Measurements from ENCODE around the gene ABCC4.

The ABCC4 gene

DNA sequence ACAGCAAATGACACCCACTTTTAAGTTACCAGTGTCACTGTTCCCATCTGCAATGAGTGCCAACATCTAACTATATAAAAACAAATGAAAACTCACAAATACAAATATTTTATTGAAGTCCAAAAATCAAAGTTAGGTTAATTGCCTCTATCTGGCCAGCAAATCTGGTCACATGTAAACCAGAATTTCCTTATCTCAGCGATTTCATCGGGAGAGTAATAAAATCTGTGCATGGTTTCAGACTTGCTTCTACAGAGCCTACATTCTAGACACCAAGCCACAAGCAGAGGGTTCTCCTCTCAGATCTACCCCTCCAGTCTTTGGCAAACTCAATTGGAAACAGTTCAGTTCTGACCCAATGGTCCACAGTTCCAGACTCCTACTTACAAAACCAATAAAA, 189.6 kb downstream of the ABCC4 start:
- DNase-seq, result no peak

DNA sequence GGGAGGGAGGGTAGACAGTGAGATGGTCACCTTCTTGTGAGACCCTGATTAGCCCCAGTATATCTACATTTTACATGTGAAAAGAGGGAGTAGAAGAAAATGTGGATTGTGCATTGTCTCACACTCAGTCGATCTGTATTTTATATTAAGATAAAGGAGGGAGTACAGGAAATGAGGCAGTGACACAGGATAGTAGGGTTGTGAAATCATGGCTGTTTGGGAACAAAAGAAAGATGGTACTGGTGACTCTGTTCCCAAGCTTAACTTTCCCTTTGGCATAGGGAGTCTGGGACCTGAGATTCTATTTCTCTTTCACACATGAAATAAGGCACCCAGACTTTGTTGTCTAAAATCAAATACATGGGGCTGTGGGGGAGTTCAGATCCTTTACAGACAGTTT, 194.7 kb downstream of the ABCC4 start:
- no peak for DNase-seq

DNA sequence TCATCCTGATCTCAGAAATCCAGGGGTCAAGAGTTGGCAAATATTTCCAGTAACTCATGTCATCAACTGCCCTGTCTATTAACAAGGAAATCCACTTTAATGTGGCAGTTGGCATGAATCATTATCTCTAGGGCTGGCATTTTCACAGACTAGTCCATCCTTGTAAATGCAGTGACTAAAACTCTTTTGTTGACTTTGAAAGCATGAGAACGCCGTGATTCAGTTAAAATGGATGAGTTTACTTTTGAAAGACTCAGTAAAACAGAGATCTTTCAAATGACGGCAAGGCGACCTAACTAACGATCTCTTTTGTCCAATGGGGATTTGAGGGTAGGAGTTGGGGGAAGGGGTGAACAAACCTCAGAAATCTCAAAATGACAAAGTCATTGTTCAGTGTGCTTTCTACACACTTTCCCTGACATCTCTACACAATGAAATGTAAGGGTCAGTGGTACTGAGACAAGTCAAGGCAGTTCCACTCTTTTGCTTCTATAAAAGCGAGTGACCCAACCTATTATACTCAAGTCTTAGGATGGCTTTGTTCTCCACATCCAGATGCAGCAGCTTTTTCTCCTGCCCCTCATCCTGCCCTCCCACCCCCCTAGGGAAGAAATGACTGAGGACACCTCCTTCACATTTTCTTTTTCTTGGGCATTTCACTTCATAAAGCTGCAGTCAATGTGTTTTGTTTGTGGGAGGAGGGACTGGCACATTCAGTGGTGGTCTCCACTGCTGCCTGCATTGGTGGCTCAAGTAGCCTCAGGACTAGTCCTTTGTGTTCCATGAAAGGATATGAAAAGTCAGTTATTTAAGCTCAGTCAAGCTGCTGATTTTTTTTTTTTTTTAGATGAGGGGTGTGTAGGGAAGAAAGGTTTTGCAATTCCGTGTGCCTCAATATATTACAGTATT, 200.5 kb downstream of the ABCC4 start:
- DNase-seq, result no peak

DNA sequence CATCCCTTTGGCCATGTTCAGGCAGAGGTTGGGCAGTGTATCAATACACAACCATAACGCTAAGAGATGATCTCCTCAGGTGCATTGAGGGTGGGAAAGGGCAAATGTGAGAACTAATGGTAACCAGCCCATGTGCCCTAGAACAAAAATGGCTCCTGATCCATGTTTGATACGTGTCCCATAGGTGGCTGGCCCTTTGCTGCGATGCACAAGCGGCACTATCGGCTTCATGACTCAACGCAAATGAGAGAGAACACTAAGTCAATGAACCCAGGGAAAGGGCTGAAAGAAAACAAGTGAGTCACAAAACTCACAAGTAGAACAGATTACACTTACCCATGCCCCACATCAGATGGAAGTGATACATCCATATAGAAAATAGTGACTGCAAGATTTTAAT, 201.7 kb downstream of the ABCC4 start:
- DNase-seq, result no peak

DNA sequence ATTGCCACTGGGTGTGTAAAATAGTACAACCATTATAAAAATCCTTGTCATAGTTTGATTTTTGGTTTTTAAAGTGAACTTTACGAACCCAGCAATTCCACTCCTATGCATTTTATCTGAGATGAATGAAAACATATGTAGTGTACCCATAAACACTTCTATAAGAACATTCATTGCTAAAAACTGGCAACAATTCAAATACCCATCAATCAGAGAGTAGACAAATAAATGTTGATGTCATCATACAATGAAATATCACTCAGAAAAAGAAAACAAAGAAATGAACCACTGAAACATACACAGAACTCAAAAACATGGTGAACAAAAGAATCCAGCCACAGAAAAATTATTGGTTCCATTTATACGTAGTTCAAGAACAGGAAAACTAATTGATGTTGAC, 202.3 kb downstream of the ABCC4 start:
- DNase-seq, result no peak

DNA sequence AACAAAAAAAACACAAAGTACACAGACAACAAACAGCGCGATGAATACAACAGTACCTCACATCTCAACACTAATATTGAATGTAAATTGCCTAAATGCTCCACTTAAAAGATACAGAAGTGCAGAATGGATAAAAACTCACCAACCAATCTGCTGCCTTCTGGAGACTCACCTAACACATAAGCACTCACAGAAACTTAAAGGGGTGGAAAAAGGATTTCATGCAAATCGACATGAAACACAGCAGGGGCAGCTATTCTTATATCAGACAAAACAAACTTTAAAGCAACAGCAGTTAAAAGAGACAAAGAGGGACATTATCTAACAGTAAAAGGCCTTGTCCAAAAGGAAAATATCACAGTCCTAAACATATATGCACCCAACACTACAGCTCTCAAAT, 209.5 kb downstream of the ABCC4 start:
- DNase-seq, result no peak

DNA sequence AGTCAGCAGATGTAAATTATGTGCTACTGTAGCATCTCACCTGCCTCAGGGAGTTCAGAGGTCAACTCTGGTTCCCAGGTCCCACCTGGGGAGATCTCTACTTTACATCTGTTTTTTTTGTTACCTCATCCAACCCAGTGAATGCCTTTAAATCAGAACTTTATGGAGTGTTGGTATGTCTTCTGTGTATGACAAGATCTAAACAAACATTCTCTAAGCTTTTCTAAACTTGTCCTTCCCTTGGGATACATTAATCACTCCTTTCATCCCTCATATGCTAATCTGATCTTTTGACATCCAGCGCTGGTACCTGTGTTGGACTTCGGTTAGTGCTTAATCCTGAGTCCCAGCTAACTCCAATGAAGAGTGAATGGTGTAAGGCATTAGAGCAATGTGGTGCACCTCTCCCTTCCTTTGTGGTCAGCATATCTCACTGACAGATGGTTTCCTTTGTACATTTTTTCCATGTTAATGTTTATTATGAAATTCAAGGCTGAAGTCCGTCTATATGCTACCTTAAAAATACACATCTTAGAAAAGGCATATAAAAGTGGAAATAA, 213.4 kb downstream of the ABCC4 start:
- DNase-seq, result no peak

DNA sequence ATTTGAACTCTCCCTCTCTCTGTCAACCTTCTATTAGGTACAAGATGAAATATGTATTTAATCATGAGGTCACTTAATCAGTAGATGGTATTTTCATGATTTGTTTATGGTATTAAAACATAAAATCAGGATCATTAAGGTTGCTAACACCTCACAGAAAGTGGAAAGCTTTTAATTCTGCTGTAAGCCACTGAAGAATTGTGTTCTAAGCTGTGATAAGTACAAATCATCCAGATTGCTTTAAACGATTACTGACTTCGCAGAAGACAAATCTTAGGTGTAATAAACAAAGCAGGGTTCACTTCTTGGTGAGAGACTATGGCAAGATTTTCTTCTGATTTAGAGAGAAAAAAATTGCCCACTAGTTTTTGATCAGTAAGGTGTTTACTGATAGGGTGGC, 214.5 kb downstream of the ABCC4 start:
- no peak for DNase-seq

DNA sequence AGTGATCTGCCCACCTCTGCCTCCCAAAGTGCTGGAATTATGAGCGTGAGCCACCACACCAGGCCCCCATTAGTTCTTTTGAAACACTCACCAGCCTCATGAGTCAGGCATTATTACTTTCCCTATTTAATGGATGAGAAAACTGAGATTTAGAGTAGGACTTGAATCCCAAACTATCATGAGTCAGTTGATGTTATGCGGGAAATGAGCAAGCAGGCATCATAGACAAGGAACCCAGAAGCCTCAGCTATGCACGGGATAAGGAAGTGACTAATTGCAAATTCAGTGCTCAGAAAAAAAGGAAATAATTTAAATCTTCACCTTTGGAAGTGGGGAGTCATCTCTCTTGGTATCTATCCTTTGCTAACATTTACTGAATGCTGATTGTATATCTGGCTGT, 217.5 kb downstream of the ABCC4 start:
- no peak for DNase-seq

DNA sequence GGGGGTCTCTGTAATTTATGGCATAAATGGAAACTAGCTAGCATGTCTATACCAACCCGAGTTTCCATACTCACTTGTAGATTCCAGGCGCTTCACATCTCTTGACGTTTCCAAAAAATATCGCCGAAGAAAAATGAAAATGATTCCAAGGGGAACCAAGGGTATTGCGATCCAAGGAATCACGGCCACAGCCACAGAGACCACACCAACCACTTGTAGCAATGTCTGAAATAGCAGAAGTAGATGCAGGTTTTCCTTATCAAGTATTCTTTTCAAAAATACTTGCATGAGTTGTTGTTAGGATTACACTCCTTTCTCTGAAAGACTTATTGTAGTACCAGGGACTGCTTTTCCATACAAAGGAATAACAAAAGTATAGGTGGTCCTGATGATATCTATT, 218.2 kb downstream of the ABCC4 start:
- DNase-seq, result no peak

DNA sequence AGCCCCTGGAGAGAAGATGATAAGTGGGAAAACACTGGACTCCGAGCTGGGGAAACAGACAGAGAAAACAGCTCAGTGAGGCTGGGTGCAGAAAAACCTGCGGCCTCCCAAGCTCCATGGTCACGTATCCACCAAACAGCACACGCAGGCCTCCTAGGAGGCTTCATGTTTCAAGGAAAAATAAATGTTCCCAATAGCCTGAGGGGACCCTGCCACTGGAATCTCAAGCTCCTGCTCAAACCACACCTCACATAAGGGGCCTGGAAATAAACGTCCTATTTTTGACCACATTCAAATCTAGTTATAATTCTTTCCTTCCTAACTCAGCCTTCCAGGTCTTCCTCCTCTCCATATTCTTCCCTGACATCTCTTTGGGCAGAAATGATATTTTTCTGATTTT, 225.7 kb downstream of the ABCC4 start:
- DNase-seq, result no peak

DNA sequence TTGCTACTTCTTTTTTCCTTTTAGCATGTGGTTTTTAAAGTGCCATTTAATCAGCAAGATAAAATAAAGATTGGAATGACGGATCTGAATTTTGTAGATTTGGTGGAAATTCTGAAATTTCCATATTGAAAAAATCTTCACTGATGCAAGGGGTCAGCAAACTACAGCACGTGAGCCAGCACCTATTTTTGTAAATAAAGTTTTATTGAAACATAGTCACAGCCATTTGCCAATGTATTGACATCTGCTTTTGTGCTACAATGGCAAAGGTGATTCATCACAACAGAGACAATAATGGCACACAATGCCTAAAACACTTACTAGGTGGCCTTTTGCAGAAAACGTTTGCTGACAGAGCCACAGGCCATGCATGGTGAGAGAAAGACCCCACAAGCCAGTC, 226.4 kb downstream of the ABCC4 start:
- no peak for DNase-seq

DNA sequence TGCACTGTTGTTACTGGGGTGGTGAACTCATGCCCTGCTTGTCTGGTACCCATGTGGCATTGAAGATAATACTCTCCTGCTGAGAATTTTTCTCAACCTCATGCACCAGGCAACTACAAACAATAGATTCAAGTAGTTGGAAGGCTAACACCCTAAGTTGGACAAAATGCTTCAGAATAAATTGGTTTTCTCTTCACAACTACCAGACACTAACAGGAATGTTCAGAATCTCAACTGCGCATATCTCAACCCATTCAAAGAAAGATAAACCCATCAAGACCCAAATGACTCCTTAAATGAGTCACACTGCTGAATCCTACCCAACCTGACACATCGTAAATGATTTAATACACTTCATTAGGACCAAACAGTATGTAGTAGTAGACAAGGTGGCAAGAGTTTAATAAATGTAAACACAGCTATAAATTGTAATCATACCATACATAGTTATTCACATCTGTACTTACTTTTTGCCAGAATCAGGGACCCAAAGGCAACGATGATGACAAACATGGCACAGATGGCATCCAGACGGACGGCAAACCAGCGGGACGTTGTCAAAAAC, 227.4 kb downstream of the ABCC4 start:
- DNase-seq, result no peak

DNA sequence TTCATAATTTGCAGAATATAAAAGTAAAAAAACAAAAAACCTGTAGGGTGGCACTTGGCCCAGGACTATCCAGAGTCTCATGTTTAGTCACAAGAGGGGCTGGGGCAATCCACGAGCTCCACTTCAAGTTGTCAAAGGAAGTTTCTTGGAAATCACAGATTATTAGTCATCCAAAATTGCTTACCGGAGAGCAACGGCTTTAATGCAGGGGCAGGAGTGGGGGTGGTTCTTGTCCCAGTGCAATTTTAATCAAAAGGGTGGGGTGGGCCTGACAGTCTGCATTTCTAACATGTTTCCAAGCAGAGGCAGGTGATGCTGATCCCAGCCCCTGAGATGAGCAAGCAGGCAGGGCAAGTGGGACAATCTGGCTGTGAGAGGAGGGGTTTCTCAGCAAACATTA, 233.9 kb downstream of the ABCC4 start:
- no peak for DNase-seq

DNA sequence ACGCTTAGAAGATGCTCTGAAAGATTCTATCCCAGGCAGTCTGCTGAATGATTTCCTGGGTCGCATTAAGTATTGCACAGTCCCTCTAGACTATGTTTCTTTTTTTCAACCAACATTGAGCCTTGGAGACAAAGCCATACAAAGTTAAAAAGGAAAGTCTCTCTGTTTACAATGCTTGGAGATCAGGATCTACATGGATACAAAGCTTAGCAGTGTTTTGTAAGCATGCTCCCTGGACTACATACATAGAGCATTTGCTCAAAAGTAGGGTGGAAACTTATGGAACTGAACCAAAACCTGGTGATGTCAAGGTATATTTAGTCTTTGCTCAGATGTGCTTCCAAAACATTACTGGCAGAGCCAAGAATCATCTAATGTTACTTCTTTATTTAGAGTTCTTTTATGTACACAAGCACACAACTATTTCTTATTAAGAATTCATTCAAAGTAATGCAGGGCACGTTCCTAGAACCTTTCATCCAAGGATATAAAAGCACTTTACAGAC, 241.2 kb downstream of the ABCC4 start:
- no peak for DNase-seq

DNA sequence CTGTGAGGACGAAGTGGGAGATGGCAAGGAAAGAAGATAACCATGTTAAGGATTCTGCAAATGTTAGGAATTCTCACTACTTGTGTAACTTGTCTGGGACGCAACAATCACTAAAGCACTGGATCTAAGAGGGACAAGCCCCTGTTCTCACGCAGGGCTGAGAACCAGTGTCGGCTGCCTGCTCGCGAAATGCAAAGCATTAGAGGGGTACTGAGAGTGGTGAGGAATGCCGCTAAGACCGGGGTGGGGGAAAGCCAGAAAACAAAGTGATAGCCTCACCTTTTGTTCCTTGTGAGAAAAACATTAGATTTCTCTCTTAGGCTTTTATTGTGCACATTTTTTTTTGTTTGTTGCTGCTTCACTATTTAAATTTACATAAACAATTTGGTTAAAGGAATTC, 241.9 kb downstream of the ABCC4 start:
- DNase-seq, result no peak

DNA sequence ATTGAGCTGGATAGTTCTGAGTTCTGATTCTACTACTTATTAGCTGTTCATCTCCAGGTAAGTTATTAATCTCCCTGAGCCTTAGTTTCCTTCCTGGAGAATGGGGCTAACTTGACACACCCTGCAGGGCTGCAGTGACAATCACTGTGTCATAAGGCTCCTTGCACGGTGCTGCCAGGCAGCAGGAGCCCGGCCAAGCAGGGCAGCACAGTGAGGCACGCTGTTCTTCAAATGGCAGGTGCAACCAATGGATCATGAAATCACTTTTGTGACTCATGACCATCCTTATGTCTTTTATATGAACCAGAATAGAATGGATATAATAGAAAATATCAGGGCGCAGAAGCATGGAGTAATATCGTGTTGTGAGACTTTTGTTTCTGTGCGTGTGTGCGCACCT, 242.6 kb downstream of the ABCC4 start:
- DNase-seq, result no peak

DNA sequence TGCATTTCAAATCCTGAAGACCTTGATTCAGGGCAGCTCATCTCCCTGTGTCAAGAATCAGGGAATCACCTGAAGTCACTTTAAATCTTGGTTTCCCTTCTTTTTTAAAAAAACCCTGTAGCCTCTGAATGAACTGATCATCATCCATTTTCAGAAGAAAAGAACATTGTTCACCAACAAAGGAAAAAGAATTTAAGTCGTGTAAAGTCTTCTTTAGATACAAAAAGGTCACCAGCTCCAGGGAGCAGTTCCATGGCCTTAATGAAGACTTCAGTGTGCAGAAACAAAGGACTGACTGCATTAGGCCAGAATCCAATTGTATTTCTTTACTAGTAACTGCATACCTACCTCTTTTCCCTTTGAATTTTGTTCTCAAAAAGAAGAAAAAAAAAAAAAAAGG, 245.0 kb downstream of the ABCC4 start:
- no peak for DNase-seq

DNA sequence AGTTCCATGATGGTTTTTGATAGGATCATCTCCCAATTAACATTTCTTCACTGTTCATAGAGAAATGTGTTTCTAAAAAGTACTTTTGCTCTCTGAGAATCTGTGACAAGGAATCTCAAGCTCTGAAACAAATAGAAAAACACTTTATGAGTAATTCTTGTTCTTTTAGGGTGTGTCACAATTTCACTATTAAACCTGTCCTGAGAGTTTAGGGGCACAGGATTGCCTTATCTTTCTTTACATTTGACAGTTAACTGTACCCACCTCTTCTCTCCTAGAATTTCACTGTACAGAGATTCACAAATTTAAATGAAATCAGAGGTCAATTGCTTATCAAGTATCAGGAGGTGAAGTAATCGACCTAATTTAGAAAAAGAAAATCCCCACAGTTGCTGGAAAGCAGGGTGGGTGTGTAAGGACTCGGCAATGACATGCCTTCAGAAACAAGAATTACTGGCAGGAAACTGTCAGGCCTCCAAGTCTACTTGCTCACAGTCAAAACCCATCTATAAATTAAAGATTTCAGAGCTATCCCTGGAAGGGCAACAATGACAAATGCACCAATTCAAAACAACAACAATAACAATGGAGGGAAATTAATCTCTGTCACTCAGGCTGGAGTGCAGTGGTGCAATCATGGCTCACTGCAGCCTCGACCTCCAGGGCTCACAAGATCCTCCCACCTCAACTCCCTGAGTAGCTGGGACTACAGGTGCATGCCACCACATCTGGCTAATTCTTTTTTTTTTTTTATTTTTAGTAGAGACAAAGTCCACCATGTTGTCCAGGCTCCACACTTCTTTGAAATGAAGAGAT, 250.2 kb downstream of the ABCC4 start:
- no peak for DNase-seq

DNA sequence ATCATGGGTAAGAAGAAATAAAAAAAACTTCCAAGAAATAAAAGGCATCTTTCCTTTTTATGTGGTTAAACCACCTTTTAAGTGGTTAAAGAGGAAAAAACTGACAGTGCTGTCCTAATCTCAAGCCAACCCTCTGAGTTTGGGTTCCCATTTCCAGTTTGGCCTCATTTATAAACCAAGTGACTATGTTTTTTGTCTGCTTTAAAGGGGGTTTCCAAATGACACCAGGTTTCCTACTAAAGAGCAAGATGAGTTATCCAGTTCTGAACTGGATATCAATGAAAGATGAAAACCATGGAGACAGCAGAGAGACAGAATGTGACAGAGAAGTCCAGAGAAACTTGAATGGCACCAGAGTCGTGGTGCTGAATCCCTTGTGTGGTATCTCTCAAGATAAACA, 251.5 kb downstream of the ABCC4 start:
- DNase-seq, result no peak

DNA sequence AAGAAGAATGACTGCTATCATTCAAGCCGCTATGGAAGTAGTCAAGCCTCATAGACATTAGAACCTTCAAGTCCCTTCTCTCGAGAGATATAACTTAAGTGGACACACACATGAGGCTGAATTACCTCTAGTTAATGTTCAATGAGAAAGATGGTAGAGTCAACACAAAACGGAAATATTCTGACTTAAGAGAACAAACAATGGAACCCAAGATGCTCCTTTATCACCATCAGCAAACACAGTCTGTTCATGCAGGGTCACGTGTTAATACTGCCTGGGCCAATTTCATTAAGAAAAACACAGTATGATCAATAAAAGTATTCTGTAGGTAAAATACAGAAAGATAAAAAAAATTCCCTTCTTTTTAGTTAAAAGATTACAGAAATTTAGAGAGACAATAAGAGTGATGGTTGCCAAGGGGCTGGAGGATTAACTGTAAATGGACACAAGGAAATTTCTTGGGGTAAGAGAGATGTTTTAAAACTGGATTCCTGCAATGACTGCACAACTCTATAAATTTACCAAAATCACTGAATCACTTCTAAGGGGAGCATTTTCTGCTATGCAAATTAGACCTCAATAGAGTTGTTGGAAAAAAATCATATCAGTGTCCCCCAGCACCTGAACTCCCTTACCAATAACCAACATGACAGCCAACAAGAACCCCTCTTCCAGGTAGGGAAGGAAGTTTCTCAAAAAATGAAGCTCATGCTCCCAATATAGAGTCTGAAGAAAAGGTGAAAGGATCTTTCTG, 256.6 kb downstream of the ABCC4 start:
- DNase-seq, result no peak

DNA sequence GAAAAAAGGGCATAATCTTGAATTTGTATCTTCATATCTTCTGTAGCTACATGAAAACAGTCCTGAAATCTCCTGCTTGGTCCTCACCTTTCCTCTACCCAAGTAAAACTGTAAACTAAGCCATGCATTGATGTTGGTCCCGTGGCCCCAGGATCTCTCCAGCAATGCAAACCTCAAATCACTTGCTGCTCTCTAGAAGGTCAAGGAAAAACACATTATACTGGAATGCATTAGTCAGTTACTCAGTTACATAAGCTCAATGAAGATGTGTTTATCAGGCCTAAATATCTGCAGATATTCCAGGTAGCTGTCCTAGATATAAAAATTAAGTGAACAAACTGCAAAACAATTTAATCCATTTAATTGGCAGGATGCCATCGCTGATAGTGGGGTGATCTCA, 261.8 kb downstream of the ABCC4 start:
- no peak for DNase-seq

All from C1 segment of cervical spinal cord (tissue), 14 donors.